ENCODE measurements around the gene KDM4B. TPM values are rescaled to one million over a fixed set of nuclear protein-coding genes. Genes with fewer than 3 reads are reported as not detected.

Gene KDM4B
- total and polyA plus RNA-seq, 2 donors (not counting 1 experiment from before 2014, with no cell fraction given), result 75.5 to 205 TPM

GRCh38 chr19:5053661-5054060 is 84.7 kb downstream of the KDM4B start:
- ATAC-seq (ENCODE audit: low read depth) (peak; percentile 39), DNase-seq (no peak)
- Histone ChIP-seq H2AFZ (ENCODE audit: insufficient read depth, low read depth, low read length, poor library complexity, severe bottlenecking) (no peak overlapping the region), H3K4me2 (replicated peaks; ENCODE audit: low read depth, low read length, poor library complexity, severe bottlenecking) (peak overlapping the region; percentile 46), H4K20me1 (ENCODE audit: control insufficient read depth, insufficient read depth, low read length, poor library complexity, severe bottlenecking) (peaks cover 28% of the 10 kb centered on the region), H3K79me2 (ENCODE audit: control insufficient read depth, insufficient read depth, low read length) (peaks cover 27% of the 10 kb centered on the region), H3K9ac (ENCODE audit: low read length) (no peak overlapping the region), H3K4me3 (ENCODE audit: control extremely low read depth in 1 of 5, extremely low read depth in 1 of 5, insufficient read depth in 1 of 5, low read depth in 2 of 5, low read length in 4 of 5) (no peak overlapping the region), H3K9me3 (ENCODE audit: control extremely low read depth in 1 of 3, control insufficient read depth in 2 of 3, insufficient read depth in 1 of 3, low read length in 2 of 3) (no peaks in the 10 kb centered on the region), H3K4me1 (ENCODE audit: control insufficient read depth in 2 of 2, insufficient read depth in 2 of 2, low read length in 2 of 2) (peaks cover 25 to 46% of the 10 kb centered on the region in 2 donors), H3K36me3 (replicated peaks in 1 of 2; ENCODE audit: control extremely low read depth in 1 of 2, control insufficient read depth in 1 of 2, extremely low read depth in 1 of 2, insufficient read depth in 2 of 2, low read length in 1 of 2) (peaks cover 0 to 15% of the 10 kb centered on the region in 2 experiments), H3K27ac (ENCODE audit: low read length in 2 of 2) (peak overlapping the region; percentile 13 to 55), H3K27me3 (replicated peaks in 1 of 4; ENCODE audit: control extremely low read depth in 1 of 4, control insufficient read depth in 3 of 4, insufficient read depth in 4 of 4, low read length in 3 of 4) (no peaks in the 10 kb centered on the region)
- ChIA-PET POLR2A (interaction anchor here (1.4 to 1.8 kb wide), 2 partner anchors 75 to 78 kb away, joined by 3 to 10 read pairs; no protein-coding TSS in a partner anchor), CTCF (interaction anchor here (1.4 to 11.7 kb wide), 9 partner anchors 8 to 107 kb away, joined by 3 to 102 read pairs (median 10); partner anchors contain the start of gene KDM4B)
- no peak for TF ChIP-seq EZH2 (IDR thresholded peaks at IDR 0.05; ENCODE audit: borderline replicate concordance, insufficient read depth, low read depth, low read length, poor library complexity, severe bottlenecking)
- no peak for TF ChIP-seq CTCF (IDR thresholded peaks at IDR 0.05)
- H3K4me3 Mint-ChIP-seq, result no peak overlapping the region
- intact Hi-C loops (cut with micrococcal nuclease), result loop anchor here (5.0 kb wide), 1 partner anchor 79 kb away; no protein-coding TSS in a partner anchor
- H3K9me3 Mint-ChIP-seq (ENCODE audit: insufficient read depth), result no peaks in the 10 kb centered on the region
- peak overlapping the region; percentile 75 for H3K27ac Mint-ChIP-seq
- 18% methylated on average over 7 of the region's 11 CpGs for WGBS (ENCODE audit: insufficient coverage)
- H3K27me3 Mint-ChIP-seq, result no peaks in the 10 kb centered on the region
- peaks cover 26% of the 10 kb centered on the region for H3K4me1 Mint-ChIP-seq

Measured in B cell (primary cell).